Erythroblast (primary cell): Measurements from ENCODE around the gene SEC61A2.

Source experiments
- DNase-seq, 2 experiments: peaks; one replicate each; lab custom pipeline; 2025; lab: John Stamatoyannopoulos, UW
- GATA1 ChIP-seq: IDR thresholded peaks from 2 replicates; pipeline ENCODE4 v1.6.1; 2011; ENCODE audit warnings: low read depth, mild to moderate bottlenecking, control low read depth, low read length, moderate library complexity
- POLR2A ChIP-seq: IDR thresholded peaks from 2 replicates; pipeline ENCODE4 v1.6.1; 2011; ENCODE audit warnings: mild to moderate bottlenecking, low read length

The SEC61A2 gene

DNA sequence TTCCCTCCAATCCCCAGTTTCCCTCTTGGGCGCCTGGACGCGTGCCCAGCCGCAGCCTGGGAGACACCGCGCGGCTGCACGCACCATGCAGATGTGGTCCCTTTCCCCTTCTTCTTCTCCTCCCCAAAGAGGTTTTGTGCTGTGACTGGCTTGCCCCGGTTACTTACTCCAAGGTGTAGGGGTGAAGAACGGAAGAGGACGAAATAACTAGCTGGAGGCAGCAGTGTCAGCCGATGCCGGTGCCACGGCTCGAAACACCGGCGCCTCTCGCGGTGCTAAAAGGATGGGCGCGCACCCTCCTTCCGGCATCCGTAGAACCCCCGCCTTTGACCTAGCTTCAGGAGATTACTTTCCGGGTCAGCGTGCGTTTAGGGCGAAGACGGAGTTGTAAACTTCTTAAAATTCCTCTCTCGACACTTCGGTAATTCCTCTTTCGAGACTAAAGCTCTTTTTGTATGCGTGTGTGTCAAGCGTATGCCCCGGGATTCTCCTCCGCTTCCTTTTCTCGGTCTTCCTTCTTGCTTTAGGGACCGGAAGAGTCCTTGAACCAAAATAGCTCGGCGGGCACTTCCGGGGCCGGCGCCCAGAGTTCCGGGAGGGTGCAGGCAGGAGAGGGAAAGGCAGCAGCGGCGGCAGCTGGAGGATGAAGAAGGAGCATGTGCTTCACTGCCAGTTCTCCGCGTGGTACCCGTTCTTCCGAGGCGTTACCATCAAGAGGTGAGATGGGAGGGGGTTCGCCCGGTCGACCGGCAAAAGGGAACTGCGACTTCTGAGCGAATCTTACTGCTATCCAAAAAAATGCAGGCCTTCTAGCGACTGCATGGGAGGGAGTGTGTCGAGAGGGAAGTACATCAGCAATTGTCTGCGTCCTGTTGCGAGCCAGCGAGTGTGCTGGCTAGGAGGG is 66.4 kb downstream of the SEC61A2 start, which contains the start of the genes CDC123 and NUDT5:
Gene CDC123, plus strand, starts transcription at position 586 of the 904 bp plus-strand sequence. Its CDS starts 58 bp downstream, at position 644.
Gene NUDT5, minus strand, starts transcription at position 289 of the 904 bp plus-strand sequence. CDS start 9,600 bp downstream, outside the sequence.
- TF ChIP-seq POLR2A (peak; percentile 71), GATA1 (no peak)
- peak; percentile 91 to 94 for DNase-seq

DNA sequence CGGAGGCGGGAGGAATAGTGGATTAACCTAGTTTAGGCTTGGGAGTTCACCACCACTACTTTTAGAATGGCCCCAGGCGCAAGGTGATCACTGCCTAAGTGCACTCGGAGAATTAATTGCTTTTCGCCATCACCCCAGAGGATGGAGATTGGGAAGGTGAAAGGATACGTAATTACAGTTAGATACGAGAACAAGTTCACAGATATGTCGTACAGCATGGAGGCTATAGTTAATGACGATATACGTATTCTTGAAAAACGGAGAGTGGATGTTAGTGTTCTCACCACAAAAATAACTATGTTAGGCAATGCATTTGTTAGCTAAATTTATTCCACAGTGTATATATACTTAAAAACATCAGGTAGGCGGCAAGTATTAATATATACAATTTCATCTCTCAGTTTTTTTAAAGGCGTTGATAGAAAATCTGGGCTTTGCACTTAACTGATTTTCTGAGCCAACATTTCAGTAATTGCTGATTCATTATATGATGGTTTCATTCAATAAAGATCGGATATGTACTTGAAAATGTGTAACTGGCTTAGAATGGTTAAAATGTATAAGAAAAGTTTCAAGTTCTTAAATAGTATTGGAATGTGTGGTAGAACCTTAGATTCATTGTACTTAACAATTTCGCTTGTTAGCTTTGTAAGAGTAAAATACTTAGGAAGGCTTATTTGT is 67.2 kb downstream of the SEC61A2 start:
- no peak for DNase-seq

DNA sequence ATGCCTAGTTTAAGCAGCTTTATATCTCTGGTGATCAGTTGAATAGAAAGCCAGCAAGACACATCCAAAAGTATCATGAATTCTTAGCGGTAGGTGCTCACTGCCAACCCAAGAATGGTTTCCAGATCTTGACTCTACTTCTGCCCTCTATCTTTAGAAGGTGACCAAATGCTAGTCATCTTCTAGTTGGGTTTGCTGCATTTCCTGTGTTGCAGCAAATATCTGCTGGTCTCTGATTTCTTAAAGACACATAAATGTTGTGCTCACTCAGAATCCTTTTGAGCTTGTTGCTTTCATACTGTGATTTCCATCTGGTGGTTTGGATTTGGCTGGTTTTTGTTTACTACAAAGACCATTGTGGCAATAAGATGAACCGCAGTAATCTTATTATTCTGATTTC is 68.7 kb downstream of the SEC61A2 start:
- DNase-seq: no peak

More for the DNA sequence above, 67.2 kb downstream of the SEC61A2 start:
- no peak for TF ChIP-seq POLR2A
- TF ChIP-seq GATA1: no peak

DNA sequence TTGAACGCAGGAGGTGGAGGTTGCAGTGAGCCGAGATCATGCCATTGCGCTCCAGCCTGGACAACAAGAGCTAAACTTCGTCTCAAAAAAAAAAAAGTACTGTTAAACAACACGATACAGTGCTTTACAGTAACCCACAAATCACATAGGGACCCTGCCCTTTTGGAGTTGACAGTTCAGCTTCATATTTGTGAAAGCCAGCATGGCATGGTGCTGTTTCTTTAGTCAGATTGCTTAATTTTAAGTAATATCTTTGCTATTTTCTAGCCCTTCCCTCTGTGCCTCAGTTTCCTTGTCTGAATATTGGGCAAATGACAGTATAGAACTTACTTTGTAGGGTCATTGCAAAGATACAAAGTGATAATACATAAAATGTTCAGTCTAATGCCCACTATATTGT is 71.4 kb downstream of the SEC61A2 start:
- TF ChIP-seq POLR2A (no peak), GATA1 (no peak)
- DNase-seq: no peak

More for the DNA sequence above, 68.7 kb downstream of the SEC61A2 start:
- no peak for TF ChIP-seq GATA1
- TF ChIP-seq POLR2A: no peak

DNA sequence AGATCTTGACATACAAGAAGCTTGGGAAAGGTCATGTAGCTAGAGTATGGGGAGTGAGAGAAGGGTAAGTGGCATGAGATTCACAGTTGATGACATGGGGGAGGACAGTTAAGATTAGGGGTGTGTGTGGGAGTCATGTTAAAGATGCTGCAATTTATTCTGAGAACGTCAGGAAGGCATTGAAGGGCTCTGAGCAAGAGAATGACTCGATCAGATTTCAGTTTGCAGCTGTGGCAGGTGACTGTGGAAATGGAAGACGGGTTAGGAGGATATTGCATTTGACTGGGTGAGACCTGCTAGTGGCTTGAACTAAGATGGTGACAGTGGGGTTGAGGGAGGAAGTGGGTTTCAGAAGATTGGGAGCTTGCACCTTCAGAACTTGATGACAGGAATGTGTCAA is 72.1 kb downstream of the SEC61A2 start:
- DNase-seq: no peak
- no peak for TF ChIP-seq GATA1
- TF ChIP-seq POLR2A: no peak

DNA sequence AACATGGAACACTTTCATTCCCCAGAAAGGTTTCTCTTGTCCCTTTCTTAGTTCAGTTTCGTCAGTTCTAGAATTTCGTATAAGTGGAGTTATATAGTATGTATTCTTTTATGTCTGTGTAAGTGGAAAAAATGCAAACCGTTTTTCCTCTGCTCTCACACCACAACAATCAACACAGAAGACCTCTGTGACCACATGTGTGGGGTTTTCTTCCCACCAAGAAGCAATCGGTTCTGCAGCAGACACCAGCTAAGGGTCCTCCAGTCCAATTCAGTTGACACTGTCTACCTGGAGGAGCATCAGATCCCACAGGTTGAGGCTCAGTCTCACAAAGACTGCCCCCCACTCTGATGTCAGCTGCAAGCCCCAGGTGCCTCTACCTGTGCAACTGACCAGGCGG is 72.7 kb downstream of the SEC61A2 start:
- TF ChIP-seq POLR2A (no peak), GATA1 (no peak)
- DNase-seq: no peak

DNA sequence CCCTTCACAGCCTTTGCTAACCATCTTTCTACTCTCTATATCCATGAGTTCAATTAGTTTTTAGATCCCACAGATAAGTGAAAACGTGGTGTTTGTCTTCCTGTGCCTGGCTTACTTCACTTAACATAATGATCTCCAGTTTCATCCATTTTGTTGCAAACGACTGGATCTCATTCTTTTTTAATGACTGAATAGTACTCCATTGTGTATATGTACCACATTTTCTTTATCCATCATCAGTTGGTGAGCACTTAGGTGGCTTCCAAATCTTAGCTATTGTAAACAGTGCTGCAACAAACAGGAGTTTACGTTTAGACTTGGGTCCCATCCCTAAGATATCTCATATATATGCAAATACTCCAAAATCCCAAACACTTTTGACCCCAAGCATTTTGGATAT is 75.6 kb downstream of the SEC61A2 start:
- TF ChIP-seq GATA1: no peak
- TF ChIP-seq POLR2A: no peak
- DNase-seq: no peak

DNA sequence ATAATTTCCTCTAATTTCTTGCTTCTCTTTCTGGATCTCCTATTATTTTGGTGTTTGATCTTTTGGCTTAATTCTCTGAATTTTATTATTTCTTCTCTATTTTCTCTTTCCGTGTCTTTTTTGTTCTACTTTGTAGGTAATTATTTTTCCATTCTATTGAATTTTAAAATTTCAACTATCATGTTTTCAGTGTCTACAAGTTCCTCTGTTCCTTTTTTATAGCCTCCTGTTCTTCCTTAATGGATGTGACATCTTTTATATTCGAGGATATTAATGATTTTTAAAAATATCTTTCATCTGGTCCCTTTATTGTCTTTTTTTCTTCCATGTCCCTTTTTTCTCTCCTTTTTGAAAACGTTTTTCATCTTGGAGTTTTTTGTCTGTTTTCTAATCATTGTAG is 77.6 kb downstream of the SEC61A2 start:
- DNase-seq: no peak
- TF ChIP-seq GATA1: no peak
- no peak for TF ChIP-seq POLR2A

DNA sequence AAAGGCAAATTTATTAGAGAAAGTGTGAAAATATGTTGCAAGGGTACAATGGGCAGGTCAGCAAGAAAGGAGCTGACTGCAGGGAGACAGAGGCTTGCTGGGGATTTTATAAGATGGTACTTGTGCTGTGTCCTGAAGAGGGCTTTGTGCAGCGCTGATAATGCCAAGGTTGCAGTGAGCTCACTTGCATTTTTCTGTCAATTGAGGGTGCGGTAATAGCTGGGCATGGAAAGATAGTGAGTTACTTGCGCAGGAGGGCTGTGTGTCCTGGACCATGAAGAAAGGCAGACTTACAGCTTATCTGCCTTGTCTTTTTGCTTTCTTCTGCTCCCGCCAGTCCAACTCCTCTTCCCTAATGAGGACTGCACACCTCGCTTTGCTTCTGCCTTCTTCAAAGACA is 79.0 kb downstream of the SEC61A2 start:
- TF ChIP-seq POLR2A (peak; percentile 50), GATA1 (no peak)
- peak; percentile 15 to 57 for DNase-seq

DNA sequence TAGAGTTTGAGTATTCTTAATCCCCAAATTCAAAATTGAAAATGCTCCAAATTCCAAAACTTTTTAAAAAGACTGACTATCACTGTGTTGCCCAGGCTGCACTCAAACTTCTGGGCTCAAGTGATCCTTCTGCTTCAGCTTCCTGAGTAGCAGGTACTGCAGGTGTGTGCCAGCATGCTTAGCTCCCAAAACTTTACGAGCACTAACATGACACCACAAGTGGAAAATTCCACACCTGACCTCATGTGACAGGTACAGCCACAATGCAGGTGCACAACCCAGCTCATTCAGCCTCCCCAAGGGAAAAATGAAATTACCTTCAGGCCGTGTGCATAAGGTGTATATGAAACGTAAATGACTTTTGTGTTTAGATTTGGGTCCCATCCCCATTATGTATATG is 83.0 kb downstream of the SEC61A2 start:
- DNase-seq: no peak
- no peak for TF ChIP-seq GATA1
- TF ChIP-seq POLR2A: no peak

DNA sequence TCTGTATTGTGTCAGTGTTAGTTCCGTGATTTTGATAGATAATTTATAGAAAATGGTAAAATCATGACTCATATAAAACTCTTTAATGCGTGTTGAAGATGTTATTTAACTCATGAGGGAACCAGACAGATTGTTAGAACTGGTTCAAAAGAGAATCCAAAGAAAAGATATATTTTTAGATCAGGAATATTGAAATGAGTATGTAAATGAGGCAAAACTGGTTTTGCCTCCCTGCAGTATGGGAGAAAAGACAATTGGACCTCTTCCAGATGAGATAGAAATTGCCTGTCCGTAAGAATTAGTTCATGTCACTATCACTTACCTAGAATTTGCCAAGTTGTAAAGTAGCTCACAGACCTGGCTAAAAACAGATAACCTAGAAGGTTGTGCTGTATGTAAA is 84.1 kb downstream of the SEC61A2 start:
- TF ChIP-seq GATA1: no peak
- TF ChIP-seq POLR2A: no peak
- DNase-seq: no peak

DNA sequence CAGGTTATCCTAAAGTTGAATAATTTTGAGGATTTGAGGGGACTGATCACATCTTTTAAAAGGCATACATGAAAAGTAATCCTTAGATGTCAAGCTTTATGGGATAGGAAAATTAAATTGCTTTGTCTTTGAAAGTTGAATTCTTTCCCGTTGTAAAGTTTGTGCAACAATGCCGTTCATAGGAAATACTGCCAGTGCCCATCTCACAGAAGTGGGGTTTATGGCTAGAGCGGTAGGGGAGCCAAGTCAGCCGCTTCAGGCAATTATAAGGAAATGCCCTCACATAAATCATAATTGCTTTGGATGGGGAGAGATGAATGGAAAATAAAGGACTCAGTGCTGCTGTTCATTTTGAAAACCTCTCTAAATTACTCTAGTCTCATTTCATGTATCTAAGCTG is 84.6 kb downstream of the SEC61A2 start:
- no peak for DNase-seq
- TF ChIP-seq GATA1: no peak

DNA sequence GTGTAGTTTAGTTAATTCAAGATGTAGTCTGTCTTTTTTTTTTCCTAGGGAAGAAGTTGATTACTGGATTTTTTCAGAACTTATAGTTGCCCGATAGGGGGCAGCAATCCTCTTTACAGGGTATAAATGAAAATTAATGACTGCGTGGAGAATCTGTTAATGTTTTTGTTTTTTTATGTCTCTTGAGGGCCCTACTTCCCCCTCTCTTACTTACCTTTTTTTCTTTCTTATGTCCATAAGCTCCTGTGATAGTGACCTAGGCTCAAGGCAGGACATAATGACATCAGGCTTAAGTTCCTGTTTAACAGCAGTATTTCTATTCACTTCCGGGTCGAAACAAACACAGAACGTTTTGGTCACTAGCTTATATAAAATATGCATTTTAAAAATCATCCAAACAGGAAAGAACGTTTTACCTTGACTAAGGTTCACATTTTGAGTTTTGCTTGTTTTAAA is 85.3 kb downstream of the SEC61A2 start:
- TF ChIP-seq POLR2A: no peak
- no peak for TF ChIP-seq GATA1
- peak; percentile 73 to 85 for DNase-seq
